Stimulated activated CD8-positive, alpha-beta memory T cell treated with anti-CD3 and anti-CD28 coated beads, Interleukin-4, amount 100 ng/mL, for 48 hours (primary cell): ENCODE results near the gene FAM53B.
"Not testable (repeated sequence)": the region's sequence is repeated elsewhere in the genome, so short reads cannot be mapped to it uniquely, and the experiment has no call there.

Experiments
- DNase-seq: peaks from one replicate; pipeline ENCODE4 v3.0.0-alpha.2; 2020

Gene FAM53B

GRCh38 chr10:124624006-124624405, 120.2 kb downstream of the FAM53B start:
- no peak for DNase-seq

GRCh38 chr10:124622866-124623536, 121.2 kb downstream of the FAM53B start:
- no peak for DNase-seq

DNA sequence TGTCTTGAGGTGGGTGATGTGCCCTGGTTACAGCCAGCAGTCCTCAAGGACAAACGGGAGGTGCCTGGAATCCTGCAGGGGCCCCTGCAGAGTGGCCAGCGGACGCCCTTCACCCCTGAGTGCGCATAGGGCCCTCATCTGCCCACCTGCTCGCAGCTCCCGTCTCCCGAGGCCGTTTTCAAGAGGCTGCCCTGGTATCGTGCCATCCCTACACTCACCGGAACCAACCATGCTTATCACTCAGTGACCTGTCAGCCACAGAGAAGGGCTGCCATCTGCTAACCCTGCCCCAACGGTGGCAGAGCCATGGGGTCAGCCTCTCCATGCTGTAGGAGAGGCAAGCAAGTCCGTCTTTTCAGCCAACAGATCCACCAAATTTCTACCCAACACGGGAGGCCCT, 122.0 kb downstream of the FAM53B start:
- no peak for DNase-seq

DNA sequence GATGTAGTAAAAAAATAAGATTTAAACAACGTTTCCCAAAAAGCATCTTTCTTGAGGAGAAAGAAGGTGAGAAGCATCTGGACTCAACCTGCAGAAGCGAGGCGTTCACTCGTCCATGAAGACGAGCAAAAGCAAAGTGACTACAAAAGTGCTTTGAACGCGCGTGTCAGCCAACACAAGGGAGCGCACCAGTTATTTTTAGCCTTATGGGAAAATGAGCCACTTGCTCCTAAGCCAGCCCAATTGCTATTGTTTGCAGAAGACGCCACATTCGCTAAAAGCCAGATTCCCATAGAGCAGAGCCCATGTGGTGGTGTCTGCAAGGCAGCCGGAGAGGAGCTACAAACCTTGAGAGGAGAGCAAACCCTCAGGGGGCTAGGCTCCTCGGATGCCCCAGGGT, 122.5 kb downstream of the FAM53B start:
- no peak for DNase-seq

DNA sequence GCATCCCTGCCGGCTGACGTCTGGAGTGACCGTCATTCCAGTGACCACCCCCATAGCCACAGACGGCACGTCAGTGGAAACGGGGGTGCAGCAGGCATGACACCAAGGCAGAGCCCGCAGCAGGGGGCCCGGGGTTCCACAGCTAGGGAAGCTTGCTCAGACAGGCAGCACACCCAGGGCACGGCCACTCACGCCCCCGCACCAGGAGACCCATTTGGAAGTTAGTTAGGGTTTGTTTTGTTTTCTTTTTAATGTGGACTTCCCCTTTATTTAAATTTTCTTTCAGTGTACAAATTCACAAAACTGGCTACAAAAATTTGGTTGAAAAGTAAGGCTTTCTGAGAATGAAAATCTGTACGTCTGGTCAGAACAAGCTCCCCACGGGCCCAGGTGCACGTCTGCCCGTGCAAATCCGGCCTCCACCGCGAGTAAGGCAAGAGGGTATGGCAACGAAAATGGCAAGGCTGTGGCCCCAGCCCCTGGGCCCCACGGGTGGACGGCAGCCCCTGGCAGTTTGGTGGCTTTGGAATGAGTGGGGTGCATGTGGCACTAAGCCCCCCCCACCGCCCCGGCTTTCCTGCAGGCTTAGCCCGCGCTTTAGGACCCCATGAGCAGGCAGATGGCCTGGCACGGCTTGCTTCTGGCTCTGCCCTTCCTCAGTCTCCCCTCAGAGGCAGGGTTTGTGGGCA, 124.2 kb downstream of the FAM53B start:
- no peak for DNase-seq

DNA sequence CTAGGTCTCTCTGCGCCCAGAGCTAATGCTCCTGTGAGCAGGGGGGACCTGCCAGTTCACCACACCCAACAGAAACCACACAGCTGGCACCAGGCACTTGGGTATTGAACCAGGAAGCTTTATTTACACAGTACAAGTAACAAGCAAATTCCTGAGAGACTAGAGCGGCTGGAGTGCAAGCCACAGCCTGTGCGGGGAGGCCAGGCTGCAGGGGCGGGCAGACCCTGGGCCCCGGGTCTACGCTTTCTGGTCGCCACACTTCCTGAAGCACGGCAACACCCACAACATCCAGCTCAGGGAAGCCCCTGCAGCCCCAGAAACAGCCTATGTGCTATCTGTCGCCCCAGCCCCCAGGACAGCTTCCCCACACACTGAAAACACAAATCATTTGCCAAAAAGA, 125.0 kb downstream of the FAM53B start:
- DNase-seq = no peak

- DNase-seq = no peak
These were observed 125.6 kb downstream of the FAM53B start for GRCh38 chr10:124618470-124619073.

- no peak for DNase-seq
These were observed 127.4 kb downstream of the FAM53B start for GRCh38 chr10:124616836-124617130.

- no peak for DNase-seq
These were observed 127.9 kb downstream of the FAM53B start for GRCh38 chr10:124616040-124616835.

GRCh38 chr10:124615259-124615658, 128.9 kb downstream of the FAM53B start:
- no peak for DNase-seq

GRCh38 chr10:124614003-124614659, 130.0 kb downstream of the FAM53B start:
- peak; percentile 75 for DNase-seq

- peak; percentile 51 for DNase-seq
These were observed 131.3 kb downstream of the FAM53B start for GRCh38 chr10:124612611-124613498.

GRCh38 chr10:124611738-124612137, 132.4 kb downstream of the FAM53B start:
- DNase-seq = peak; percentile 51

- not testable (repeated sequence) for DNase-seq
These were observed 133.3 kb downstream of the FAM53B start for GRCh38 chr10:124610851-124611250.

- DNase-seq = not testable (repeated sequence)
These were observed 134.0 kb downstream of the FAM53B start for GRCh38 chr10:124610186-124610585.

DNA sequence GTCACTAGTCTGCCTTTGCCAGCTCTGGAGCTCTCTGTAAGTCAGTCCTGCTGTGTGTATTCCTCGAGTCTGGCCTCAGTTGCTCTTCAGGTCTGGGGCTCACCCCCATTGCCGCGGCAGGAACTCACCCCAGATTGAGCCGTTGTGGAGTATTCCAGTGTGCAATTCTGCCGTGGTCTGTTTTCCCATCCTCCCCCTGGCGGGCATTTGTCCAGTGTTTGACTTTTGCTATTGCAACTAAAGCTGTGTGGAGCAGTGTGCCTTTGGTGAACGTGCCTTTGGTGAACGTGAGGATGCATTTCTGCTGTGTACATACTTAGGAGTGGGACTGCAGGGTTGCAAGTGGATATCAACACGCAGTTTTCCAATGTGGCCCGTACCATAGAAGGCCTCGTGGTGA, 134.5 kb downstream of the FAM53B start:
- no peak for DNase-seq

DNA sequence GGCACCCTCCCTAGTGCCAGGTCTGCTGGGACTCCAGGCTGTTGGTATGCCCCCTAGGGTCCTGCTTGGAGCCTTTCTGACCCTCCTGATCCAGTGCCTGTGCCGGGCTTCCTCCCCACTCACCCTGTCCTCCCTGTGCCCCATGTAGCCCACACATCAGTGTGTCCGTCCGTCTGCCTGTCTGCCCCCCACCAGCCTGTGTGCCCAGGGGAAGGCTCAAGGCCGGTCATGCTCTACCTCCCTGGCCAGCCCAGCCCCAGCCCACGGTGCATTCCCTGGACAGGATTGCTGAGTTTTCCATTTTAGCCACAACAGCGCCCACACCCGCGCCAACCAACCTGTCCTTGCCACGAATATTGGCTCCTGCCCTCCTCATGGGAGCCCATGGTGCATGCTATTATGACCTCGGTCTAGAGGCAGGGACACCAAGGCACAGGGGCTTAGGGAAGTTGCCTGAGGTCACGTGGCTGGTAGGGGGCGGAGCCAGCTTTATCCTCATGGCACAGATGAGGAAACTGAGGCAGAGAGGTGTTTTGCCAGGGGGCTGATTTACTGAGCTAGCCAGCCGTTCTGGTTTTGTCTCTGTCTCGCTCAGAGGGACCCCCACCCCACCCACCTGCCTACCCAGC, 136.0 kb downstream of the FAM53B start:
- DNase-seq = no peak

- no peak for DNase-seq
These were observed 136.5 kb downstream of the FAM53B start for GRCh38 chr10:124607693-124608092.

DNA sequence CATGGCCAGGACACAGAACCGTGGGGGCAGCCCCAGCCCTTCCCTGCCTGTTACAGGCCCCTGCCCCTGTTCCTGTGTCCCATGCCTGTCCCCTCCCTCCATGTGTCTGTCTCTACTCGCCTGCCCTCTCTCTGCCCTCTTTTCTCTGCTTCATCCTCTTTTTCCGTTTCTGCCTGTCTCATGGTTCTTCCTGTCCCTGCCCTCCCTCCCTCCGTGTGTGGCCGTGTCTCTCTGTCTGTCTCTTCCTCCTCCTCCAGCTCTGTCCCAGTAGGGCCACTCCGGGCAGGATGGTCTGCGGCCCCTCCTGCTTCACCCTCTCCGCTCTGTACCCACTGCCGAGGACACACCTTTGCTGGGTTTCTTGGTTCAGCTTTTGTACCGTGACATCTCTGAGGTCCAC, 137.4 kb downstream of the FAM53B start:
- no peak for DNase-seq

DNA sequence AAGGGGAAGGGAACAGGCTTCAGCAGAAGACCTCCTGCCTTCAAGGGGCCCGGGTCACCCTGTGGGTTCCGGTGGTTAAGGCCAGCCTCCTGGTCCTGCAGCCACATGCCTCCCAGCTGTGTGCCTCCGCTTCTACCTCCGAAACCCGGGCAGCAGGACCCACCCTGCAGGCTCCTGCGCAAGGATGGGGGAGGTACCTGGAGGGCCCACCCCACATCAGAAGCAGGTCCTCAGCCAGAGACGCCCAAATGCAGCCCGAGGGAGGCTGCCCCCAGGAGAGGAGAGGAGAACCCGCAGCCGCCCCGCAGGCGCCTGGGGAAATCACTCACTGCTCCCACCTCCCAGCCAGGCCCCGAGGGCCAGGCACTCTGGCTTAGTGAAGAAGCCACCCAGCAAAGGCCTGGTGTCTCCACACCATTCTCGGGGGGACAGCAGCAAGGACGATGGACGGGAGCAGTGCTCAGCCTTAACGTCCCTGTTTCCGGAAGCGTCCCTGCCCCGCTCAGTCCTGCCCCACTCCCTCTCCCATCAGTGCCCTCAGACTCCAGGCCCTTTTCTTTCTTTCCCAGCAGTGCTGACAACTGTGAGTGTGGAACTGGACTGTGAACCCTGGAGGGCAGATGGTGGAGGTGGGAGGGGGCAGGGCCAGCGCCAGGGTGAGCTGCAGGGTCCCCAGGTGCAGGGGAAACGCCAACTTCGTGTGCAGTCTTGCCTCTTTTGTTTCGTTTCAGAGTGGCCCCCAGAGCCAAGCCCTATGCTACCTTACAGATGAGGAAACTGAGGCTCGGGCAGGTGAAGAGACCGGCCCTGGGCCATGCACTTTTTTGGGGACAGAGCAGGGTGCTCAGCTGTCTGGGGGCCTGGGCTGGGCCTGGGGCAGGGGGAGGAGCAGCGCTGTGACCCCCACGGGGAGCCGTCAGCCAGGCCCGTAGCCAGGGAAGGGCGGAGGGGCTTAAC, 138.0 kb downstream of the FAM53B start:
- DNase-seq = no peak
